Central memory CD8-positive, alpha-beta T cell (primary cell): ENCODE results near the gene RBPJL.
A peak's percentile ranks its signal among the peaks of the same experiment; 100 is the strongest.

Source experiments
- ATAC-seq: fragments of 150-1000 bp; cut with Tn5 transposase; replicated peaks from 2 replicates; pipeline ENCODE4 v1.10.0; 2022; ENCODE audit warnings: mild to moderate bottlenecking, moderate FRiP score, moderate number of reproducible peaks; ENCODE audit not compliant: poor library complexity, severe bottlenecking; ENCODE audit errors: extremely low read depth
- DNase-seq, 2 donors: peaks; one replicate each; pipeline ENCODE4 v3.0.0; 2021; ENCODE audit warnings: low spot score in 2 of 2
- H3K27ac Mint-ChIP-seq: one replicate; pipeline ENCODE4 v1.8.0; 2022; ENCODE audit warnings: low read depth, mild to moderate bottlenecking, moderate library complexity, mixed read lengths
- H3K27me3 Mint-ChIP-seq: one replicate; pipeline ENCODE4 v1.8.0; 2022; ENCODE audit warnings: mixed read lengths
- H3K36me3 Mint-ChIP-seq: one replicate; pipeline ENCODE4 v1.8.0; 2022; ENCODE audit warnings: mild to moderate bottlenecking, moderate library complexity, mixed read lengths; ENCODE audit not compliant: insufficient read depth
- H3K4me1 Mint-ChIP-seq: one replicate; pipeline ENCODE4 v1.8.0; 2022; ENCODE audit warnings: mixed read lengths
- H3K4me3 Mint-ChIP-seq: one replicate; pipeline ENCODE4 v1.8.0; 2022; ENCODE audit warnings: mild to moderate bottlenecking, moderate library complexity, mixed read lengths
- H3K9me3 Mint-ChIP-seq: one replicate; pipeline ENCODE4 v1.8.0; 2022; ENCODE audit warnings: mixed read lengths

The RBPJL gene

DNA sequence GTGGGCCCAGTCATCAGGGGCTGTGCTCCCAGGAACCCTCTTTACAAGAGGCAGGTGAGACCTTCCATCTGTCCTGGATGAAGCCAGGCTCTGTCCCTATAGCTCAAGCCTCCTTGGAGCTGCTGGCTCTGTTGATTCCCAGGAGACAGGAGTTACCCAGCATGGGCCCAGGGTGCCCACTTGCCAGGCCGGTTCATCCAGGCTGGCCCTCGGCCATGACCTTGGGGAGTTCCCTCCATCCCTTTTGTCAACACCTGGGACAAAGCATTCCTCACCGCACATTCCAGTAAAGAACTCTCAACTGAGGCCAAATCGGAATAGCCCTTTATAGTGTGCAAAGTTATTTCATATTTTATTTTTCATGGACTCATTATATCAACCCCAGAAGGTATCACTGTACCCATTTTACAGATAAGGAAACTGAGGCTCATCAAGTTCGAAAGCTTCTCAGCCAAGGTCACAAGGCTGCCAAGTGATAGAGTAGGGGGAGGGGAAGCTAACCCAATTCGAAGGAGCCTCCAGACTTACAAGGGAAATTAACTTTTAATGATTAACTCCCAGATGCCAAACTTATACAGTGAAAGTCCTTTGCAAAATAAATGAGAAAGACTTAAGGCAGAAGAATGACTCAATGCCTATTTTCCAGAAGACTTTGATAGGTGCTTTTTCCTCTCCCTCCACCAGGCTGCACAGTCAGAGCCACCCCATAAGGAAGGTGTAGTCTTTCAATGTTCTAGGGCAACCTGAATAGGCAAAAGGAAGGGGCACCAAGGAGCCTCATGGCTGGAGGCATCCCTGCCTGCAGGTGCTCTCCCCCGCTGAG lies 23.1 kb downstream of the RBPJL start:
- no peak for ATAC-seq
- Mint-ChIP-seq H3K27me3 (no peaks in the 10 kb centered on the region), H3K4me1 (no peaks in the 10 kb centered on the region), H3K27ac (no peak overlapping the region), H3K4me3 (no peak overlapping the region), H3K9me3 (no peaks in the 10 kb centered on the region), H3K36me3 (no peaks in the 10 kb centered on the region)
- no peak for DNase-seq

DNA sequence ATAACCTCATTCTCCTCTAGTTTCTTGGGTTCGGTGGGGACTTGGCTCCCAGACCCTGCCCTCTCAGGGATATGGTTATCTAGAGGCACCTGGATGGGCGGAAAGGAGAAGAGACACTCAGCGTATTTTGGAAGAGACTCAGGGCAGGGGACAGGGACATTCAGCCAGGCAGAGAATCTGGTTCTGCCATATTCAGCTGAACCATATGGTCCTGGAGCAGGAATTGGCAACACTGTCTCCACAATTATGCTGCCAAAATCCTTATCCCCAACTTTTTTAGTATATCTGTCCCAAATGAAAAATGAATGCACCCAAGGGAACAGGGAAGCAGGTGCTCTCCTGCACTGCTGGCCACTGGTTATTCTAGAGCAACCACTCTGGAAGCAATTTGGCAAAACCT lies 23.8 kb downstream of the RBPJL start:
- no peaks in the 10 kb centered on the region for H3K36me3 Mint-ChIP-seq
- H3K9me3 Mint-ChIP-seq, result no peaks in the 10 kb centered on the region
- H3K27me3 Mint-ChIP-seq, result no peaks in the 10 kb centered on the region
- no peaks in the 10 kb centered on the region for H3K4me1 Mint-ChIP-seq
- DNase-seq, result no peak
- no peak for ATAC-seq
- H3K27ac Mint-ChIP-seq, result no peak overlapping the region
- H3K4me3 Mint-ChIP-seq, result no peak overlapping the region

DNA sequence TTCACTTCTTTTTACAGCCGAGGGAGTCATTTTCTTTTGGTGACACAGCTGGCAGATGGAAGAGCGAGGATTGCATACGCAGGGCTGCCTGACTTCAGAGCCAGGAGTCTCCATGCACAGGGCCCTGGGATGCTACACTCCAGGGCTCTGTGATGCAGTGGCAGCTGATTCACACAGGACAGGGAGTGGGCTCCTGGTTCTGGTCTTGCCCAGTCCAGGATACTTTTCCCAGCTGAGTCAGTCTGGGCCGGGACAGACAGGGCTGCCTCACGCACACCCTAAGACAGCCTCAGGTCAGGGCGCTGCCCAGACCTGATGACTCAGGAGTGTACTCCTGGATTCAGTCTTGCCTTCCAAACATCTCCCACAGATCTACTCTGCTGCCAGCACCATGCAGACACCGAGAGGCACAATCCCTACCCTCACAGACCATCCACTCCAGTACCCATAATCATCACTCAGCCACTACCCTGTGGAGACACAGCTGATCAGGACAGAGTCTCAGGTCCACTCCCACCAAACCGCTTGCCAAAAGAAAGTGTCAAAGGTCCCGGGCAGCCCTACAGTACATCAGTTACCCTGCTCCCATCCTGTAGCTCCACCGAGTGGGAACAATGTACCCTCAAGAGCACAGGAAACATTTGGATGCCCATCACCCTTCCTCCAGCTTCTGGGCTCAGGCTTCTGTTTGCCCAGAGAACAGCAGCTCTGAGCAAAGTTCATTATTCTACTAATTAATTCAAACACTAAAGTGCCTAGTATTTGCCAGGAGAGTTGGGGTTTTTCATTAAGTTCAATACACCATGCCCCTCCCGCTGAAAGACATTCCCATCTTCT lies 30.1 kb downstream of the RBPJL start:
- no peaks in the 10 kb centered on the region for H3K4me1 Mint-ChIP-seq

DNA sequence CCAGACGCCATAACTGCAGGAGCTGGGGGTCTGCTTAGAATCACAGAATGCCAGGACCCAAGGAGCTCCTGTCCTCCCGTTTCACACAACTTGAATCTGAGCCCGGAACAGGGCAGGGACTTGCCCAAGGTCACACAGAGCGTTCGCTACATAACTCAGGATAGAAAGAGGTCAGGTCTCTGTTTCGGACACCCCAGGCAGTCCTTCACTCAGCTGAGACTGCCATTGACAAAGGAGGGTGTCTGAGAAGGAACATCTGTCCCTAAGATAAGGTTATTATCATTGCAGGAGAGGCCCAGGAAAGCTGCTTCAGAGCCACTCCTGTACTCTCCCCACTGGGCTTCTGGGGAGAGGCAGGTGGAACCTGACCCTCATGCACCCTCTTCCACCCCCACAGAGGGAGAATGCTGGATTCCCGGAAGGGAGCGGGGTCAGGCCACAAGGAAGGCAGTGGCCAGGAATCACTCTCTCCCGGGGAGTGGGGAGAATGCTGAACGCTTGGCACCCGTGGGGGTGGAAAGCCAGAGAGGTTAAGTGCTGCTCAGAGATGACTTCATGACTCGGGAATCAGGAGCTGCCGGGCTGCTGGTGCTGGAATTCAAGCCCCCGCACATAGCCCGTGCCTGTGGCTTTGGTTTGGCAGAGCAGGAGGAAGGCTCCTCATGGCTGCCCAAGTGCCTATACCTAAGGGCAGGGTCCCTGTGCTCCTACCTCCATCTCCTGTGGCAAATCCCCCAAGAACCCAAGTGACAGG lies 30.9 kb downstream of the RBPJL start:
- H3K4me1 Mint-ChIP-seq, result no peaks in the 10 kb centered on the region
- no peaks in the 10 kb centered on the region for H3K36me3 Mint-ChIP-seq
- DNase-seq (no peak), ATAC-seq (no peak)
- no peaks in the 10 kb centered on the region for H3K9me3 Mint-ChIP-seq
- H3K27ac Mint-ChIP-seq, result no peak overlapping the region
- no peak overlapping the region for H3K4me3 Mint-ChIP-seq
- no peaks in the 10 kb centered on the region for H3K27me3 Mint-ChIP-seq

More for the DNA sequence above, 30.1 kb downstream of the RBPJL start:
- no peaks in the 10 kb centered on the region for H3K27me3 Mint-ChIP-seq
- H3K4me3 Mint-ChIP-seq, result no peak overlapping the region
- ATAC-seq, result no peak
- no peaks in the 10 kb centered on the region for H3K36me3 Mint-ChIP-seq
- no peak overlapping the region for H3K27ac Mint-ChIP-seq
- DNase-seq, result no peak
- no peaks in the 10 kb centered on the region for H3K9me3 Mint-ChIP-seq

DNA sequence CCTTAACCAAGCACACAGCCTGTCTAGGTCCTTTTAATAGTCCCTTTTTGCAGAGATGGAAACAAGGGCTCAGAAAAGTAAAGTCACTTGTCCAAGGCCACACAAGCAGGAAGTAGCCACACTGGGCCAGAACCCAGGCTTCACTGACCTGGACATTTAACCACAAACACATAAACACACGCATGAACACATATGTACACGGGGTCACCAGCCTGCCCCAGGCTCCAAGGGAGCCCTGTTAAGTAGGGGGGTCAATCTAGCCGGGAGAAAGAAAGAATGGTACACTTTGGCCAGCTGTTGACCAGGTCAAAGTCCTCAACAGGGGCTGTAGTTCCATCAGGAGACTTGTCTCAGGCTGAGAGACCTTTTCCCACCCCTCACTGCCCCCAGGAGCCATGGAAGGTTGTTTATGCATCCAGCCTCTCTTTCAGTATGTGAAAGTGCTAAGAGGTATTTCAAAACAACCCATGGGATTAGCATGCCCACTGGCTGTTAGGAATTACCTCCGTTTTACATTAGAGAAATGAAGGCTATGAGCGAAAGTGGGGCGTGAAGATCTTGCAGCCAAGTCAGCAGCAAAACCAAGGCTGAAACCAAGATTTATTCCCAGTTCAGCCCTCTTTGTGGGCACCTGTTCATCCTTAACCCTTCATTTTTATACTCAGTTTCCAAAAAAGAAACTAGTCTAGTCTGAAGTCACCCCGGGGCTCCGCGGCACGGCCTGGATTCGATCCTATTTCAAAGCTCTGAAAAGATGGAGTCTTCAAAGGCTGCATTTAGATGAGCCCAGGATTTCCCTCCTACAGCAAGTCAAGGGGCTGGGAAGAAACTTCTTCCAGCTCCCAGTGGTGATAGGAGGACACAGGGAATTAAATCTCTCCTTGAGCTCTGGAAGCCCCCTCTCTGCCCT lies 31.7 kb downstream of the RBPJL start:
- Mint-ChIP-seq H3K27me3 (no peaks in the 10 kb centered on the region), H3K4me1 (no peaks in the 10 kb centered on the region), H3K4me3 (no peak overlapping the region), H3K9me3 (no peaks in the 10 kb centered on the region), H3K27ac (peak overlapping the region; percentile 30), H3K36me3 (no peaks in the 10 kb centered on the region)
- DNase-seq (no peak), ATAC-seq (no peak)

DNA sequence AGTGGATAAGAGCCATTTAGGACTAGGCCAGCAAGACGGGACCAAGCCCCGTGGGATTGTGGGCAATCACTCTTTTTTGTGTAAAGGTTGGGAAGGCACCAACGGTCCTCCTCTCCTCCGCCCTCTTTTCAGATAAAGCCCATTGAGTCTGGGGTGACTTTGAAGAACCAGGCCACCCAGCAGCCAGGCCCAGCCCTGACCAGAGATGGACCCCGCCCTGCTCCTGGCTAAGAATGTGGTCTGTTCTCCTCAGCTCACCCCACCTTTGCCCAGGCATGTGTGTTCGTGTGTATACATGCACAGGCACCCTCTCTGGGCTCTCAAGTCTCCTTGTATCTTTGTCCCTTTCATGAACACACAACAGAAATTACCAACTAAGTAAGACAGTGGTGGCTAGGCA lies 32.4 kb downstream of the RBPJL start:
- Mint-ChIP-seq H3K36me3 (no peaks in the 10 kb centered on the region), H3K27me3 (no peaks in the 10 kb centered on the region), H3K4me1 (no peaks in the 10 kb centered on the region), H3K27ac (peak overlapping the region; percentile 30), H3K9me3 (no peaks in the 10 kb centered on the region), H3K4me3 (no peak overlapping the region)
- DNase-seq (no peak), ATAC-seq (no peak)

DNA sequence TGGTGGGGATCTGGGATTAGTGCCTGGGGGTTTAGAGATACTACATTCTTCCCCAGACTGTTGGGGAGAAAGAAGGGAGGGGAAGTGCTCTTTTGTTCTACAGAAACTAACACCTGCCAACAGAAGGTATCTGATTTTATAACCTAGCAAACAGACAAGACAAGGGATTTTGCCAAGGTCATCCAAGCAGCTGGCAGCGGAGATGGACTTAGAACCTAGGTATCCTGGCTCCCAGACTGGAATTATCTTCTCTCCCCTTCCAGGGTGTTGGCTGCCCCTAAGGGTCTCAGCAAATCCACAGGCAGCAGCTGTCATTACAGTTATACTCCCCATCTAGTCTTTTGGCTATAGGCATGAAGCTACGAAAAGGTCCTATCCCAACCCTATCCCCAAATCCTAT lies 33.2 kb downstream of the RBPJL start:
- Mint-ChIP-seq H3K27ac (no peak overlapping the region), H3K4me1 (no peaks in the 10 kb centered on the region), H3K36me3 (no peaks in the 10 kb centered on the region), H3K9me3 (no peaks in the 10 kb centered on the region), H3K4me3 (no peak overlapping the region), H3K27me3 (no peaks in the 10 kb centered on the region)
- ATAC-seq, result no peak
- no peak for DNase-seq

DNA sequence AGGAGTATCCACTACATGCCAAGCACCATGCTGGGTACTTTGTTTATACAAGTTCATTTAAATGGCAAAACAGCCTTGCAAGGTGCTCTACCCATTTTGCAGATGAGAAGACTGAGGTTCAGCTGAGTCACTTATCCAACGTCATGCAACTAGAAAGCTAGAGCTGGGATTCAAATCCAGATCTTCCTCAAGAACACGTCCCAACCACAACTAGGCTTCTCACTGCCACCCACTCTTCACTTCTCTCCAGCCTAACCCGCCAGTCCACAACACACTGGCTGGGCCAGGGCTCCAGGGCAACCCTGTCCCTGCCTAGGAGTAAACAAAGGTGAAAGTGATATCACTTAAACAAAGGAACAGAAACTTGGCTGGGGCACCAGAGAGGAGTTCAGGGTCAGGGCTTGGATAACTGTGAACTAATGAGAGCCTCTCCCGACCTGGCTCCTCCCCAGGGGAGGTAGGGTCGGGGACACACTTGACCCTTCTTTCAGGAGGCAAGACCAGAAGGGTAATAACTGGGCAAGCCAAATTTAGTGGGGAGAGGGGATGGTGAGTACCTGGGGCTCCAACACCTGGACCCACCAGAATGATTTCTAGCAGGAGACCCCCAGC lies 33.7 kb downstream of the RBPJL start:
- no peaks in the 10 kb centered on the region for H3K27me3 Mint-ChIP-seq
- DNase-seq (no peak), ATAC-seq (no peak)
- no peaks in the 10 kb centered on the region for H3K36me3 Mint-ChIP-seq
- H3K4me3 Mint-ChIP-seq, result no peak overlapping the region
- no peaks in the 10 kb centered on the region for H3K4me1 Mint-ChIP-seq
- H3K27ac Mint-ChIP-seq, result no peak overlapping the region
- no peaks in the 10 kb centered on the region for H3K9me3 Mint-ChIP-seq

DNA sequence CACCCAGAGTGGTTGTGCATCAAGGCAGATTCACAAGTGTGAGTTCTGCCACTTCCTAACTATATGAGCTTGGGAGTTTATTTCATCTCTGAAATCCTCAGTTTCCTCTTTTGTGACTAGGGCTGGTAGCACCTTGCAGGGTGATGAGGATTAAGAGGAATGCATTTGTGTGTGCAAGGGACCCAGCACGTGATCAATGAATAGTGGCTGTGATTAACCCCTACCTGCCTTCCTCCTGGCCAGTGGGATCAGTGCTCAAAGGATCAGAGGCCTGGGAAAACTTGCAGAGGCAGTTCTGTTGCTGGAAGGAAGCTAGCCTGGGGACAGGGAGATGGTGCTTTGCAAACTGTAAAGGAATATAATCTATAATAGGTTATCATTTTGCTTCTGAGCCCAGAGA lies 34.3 kb downstream of the RBPJL start:
- Mint-ChIP-seq H3K27me3 (no peaks in the 10 kb centered on the region), H3K36me3 (no peaks in the 10 kb centered on the region), H3K27ac (no peak overlapping the region), H3K4me3 (no peak overlapping the region), H3K9me3 (no peaks in the 10 kb centered on the region), H3K4me1 (no peaks in the 10 kb centered on the region)
- ATAC-seq (no peak), DNase-seq (no peak)

DNA sequence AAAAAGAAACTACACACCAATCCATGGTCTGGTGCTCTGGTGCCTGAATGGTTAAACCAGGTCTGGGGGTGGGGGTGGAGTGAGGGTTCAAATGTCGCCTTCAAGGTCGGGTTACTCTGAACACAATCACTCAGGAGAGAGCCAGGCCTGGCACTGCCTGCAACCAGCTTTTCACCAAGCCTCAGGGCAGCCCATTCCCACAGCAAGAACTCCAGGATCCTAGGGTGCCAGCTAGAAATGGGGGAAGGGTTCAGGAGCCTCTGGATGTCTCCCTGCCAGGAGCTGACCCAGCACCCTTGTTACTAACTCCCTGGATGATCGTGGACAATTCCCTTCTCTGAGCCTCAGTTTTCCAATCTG lies 34.9 kb downstream of the RBPJL start:
- no peaks in the 10 kb centered on the region for H3K4me1 Mint-ChIP-seq
- DNase-seq (no peak), ATAC-seq (no peak)
- H3K27ac Mint-ChIP-seq, result no peak overlapping the region
- H3K4me3 Mint-ChIP-seq, result no peak overlapping the region
- no peaks in the 10 kb centered on the region for H3K9me3 Mint-ChIP-seq
- H3K27me3 Mint-ChIP-seq, result peaks cover 3% of the 10 kb centered on the region
- no peaks in the 10 kb centered on the region for H3K36me3 Mint-ChIP-seq

DNA sequence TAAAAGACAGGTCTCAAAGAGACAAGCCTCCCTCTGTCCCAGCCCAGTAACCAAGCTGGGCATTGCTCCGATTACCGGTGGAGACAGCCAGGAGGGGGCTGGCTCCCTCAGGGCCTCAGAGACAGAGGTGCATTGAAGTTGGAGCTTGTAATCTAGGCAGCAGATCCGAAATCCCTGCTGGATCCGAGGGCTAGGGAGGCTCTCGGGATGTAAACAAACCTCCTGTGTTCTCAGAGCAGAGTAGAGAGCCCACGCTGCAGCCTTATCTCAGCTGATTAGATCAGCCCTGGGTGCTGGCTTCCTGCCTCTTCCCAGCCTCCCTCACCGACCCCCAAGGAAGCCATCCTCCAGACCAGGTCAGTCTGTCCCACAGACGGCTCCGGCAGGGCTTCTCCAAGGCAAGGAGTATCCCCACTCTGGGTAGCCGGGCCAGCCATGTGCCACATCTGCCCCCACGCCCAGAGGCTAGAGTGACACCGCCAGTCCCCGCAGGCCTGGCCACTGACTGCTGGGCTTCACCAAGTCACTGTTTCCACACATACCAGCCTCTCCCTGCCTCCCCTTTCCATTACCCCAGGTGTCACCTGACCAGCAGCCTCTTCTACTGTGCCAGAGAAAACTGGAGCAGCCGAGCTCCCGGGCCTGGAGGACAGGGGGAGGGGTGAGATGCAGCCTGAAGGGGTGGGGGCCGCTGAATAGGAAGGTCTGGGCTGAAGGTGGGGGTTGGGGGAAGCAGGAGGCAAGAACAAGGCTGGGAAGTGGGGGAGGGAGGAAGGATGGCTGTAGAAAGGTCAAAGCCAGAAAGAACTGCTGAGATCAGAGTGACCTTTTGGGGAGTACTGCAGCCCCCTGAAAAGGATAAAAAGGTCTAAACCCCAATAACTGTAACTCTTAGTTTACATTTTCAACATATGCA lies 35.6 kb downstream of the RBPJL start:
- Mint-ChIP-seq H3K4me1 (peaks cover under 1% of the 10 kb centered on the region), H3K36me3 (no peaks in the 10 kb centered on the region), H3K27me3 (peaks cover 9% of the 10 kb centered on the region), H3K4me3 (no peak overlapping the region), H3K9me3 (no peaks in the 10 kb centered on the region), H3K27ac (no peak overlapping the region)
- ATAC-seq (no peak), DNase-seq (no peak)
